Activated T-cell treated with anti-CD3 and anti-CD28 coated beads, Interleukin-2, amount 50 U/mL, for 48 hours (primary cell): ENCODE results near the gene EPB41L1.
A peak's percentile ranks its signal among the peaks of the same experiment; 100 is the strongest.

ENCODE experiments used
- DNase-seq, 2 experiments: peaks; one replicate each; pipeline ENCODE4 v3.0.0-alpha.2; 2020

Gene EPB41L1

GRCh38 chr20:36154700-36155628 lies at the start of gene EPB41L1:
Gene EPB41L1 (plus strand): TSS chr20:36154740. CDS start chr20:36173778, 19,038 bp downstream.
- peak in 1 of 2 experiments; percentile 24 for DNase-seq

- no peak for DNase-seq
These were observed 49.7 kb upstream of the EPB41L1 start for GRCh38 chr20:36104856-36105255.

DNA sequence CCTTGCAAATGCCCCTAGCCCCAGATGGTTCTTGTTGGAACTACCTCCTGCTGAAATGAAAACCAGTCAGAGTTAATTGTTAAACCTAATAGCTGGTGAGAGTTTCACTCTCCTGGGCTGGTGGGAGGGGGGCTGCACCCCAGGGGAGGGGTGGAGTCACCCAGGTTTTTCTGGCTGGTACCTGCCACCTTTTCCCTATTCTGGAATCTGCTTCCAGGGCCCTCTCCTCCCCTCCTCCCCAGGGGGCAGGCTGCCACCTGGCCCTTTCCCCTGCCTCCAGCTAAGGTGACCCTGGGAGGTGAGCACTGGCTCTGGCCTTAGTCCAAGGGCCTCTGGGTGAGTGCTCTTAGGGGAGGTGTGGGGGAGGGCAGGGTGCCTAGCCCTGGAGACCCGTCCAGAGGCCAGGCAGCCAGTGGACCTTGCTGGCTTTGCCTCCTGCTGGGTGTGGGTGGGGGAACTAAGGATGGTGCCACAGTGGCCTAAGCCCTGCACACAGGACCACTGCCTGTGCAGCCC lies 48.8 kb upstream of the EPB41L1 start:
- no peak for DNase-seq

DNA sequence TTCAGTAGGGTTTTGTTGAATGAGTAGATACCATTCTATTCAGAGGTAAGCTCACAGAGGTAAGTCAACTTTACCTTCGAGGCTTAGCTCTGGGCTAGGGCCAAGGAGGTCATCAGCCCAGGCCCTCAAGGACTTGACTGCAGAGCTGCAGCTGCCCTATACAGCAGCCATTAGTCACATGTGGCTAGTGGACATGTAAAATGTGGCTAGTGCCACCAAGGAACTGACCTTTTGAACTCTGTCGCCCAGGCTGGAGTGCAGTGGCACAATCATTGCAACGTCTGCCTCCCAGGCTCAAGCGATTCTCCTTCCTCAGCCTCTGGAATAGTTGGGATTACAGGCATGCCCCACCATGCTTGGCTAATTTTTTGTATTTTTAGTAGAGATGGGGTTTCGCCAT lies 47.9 kb upstream of the EPB41L1 start:
- no peak for DNase-seq

GRCh38 chr20:36107881-36108280 lies 46.7 kb upstream of the EPB41L1 start:
- no peak for DNase-seq

- DNase-seq: no peak
These were observed 45.1 kb upstream of the EPB41L1 start for GRCh38 chr20:36109251-36109947.

DNA sequence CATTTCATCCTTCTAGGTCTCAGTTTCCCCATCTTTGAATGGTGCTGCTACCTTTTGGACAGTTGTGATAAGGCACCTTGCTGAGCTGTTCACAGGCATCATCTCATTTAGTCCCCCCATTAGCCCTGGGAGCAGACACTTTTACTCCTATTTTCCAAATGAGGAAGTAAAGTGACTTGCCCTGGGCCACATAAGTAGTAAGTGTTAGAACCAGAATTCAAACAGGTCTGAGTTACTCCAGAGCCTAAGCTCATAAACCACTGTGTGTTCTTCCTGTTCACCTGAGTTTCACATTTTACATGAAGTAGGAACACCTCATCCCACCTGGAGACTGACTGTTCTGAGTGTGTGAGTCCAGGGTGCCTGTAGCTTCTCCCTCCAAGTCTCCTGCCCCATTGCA lies 43.5 kb upstream of the EPB41L1 start:
- DNase-seq: no peak

DNA sequence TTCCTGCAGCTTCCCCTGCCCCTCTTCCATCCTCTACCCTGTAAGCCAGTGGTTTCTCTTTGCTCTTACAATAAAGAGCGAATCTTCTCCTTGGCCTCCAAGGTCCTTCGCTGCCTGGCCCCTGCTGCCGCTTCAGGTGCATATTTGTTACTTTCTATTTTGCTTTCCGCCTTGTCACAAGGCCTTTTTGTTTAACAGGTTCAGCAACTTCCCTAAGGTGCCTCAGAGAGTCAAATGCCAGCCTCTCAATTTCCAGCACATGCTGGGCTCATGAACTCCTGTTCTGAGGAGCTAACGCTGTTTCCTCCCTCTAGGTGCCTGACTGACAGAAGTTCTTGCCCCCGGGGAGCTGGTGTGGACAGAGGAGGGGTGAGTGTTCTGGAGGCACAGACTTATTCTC lies 42.4 kb upstream of the EPB41L1 start:
- no peak for DNase-seq

DNA sequence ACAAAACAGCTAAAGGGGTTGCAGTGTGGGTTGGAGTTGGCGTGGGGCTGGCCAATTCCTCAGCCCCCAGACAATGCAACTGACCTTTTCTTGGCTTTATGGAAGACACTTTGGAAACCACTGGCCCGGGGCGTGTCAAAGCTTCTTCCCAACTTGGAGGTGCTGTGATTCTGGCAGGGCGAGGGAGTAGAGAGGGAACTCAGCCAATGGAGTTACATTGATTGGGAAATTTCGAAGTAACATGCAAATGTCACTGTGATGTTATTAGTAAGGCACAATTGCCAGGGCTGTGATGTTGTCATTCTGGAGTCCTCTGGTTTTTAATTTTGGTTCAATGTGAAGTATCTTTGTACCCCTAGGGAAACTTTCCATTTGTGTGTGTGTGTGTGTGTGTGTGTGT lies 41.5 kb upstream of the EPB41L1 start:
- no peak for DNase-seq

GRCh38 chr20:36113566-36114250 lies 40.8 kb upstream of the EPB41L1 start:
- DNase-seq: no peak

DNA sequence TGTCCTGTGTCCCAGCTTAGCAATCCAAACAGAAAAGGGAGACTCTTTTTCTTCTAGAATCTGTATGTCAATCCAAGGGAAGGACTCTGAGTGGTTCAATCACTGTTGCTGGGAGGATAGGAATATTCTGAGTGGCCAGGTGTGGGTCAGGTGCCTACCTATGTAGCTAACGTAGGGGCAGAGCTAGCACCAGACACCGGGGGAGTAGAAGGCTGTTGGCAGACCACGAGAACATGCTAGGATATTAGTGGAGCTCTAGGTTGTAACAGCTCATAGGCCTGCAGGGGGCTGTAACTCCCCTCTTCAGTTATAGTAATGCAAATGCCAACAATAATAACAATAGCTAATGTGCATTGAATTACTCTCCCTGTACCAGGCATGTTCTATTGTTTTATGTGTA lies 39.8 kb upstream of the EPB41L1 start:
- no peak for DNase-seq

- no peak for DNase-seq
These were observed 38.6 kb upstream of the EPB41L1 start for GRCh38 chr20:36115925-36116324.

DNA sequence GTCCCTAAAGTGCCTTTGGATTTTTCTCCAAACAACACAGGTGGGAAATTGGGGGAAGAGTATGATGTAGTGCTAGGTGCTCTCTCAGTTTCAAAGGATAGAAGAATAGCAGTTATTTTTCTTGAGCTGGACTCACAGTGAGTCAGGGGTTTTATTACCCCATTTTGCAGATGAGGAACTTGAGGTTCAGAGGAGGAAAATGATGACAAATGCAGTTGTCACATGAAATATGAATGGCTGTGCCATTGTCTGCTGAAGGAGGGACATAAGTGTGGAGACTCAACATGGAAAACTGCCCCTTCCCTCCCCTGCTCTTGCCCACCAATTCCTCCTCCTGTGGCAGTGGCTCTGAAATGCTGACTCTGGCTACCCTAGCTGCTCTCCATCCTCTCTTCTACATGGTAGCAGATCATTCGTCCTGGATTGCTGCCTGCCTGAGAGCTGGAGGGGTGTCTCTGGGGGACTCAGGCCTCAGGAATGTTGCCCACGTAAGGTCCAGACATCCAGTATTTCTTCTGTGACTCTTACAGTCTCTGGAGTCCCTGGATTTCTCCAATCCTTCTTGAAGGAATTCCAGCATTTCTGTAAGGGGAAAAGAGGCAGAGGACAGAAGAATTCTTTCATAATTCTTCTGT lies 37.6 kb upstream of the EPB41L1 start:
- DNase-seq: no peak

- no peak for DNase-seq
These were observed 36.9 kb upstream of the EPB41L1 start for GRCh38 chr20:36117638-36118037.

DNA sequence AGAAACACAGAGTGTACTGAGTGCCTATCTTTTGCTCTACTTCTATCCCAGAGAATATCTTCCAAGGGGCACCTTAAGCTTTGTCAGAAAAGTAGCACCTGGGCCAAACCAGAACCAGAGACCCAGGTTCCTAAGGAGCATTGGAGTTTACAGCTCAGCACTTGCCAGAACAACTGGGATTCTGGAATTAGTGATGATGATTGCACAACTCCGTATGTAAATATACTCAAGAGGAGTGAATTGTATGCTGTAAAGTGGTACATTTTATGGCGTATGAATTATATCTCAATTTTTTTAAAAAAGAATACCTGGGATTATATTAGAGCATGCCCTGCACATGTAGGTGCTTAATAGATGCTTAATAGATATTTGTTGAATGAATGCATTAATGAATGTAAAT lies 36.2 kb upstream of the EPB41L1 start:
- DNase-seq: no peak

GRCh38 chr20:36119537-36119936 lies 35.0 kb upstream of the EPB41L1 start:
- no peak for DNase-seq

GRCh38 chr20:36120241-36120640 lies 34.3 kb upstream of the EPB41L1 start:
- no peak for DNase-seq

DNA sequence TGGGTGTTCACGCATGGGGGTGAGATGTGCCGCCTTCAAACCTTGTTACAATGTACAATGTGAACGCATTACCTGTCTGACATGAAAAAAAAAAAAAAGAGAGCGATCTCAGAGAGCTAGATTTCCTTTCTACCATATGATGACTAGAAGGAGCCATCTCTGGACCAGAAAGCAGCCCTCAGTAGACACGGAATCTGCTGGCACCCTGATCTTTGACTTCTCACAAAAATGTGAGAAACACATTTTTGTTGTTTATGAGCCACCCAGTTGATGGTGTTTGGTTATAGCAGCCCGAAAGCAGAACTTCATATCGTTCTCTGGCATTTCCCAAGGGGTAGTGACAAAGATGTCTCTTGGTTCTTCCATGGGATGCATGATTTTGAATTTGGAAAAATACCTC lies 33.5 kb upstream of the EPB41L1 start:
- no peak for DNase-seq

- DNase-seq: no peak
These were observed 32.3 kb upstream of the EPB41L1 start for GRCh38 chr20:36121981-36122930.

- no peak for DNase-seq
These were observed 31.6 kb upstream of the EPB41L1 start for GRCh38 chr20:36122931-36123288.

GRCh38 chr20:36125097-36125496 lies 29.4 kb upstream of the EPB41L1 start:
- DNase-seq: no peak
